Amygdala (tissue), 56 donors: ENCODE data around the gene UROC1.
A peak's percentile ranks its signal among the peaks of the same experiment; 100 is the strongest.

Experiments
- DNase-seq, 56 donors: peaks; one replicate each; lab custom pipeline; 2025; lab: John Stamatoyannopoulos, UW

UROC1 gene

GRCh38 chr3:126548556-126549466, 31.2 kb upstream of the UROC1 start:
- no peak for DNase-seq

- no peak for DNase-seq
These were observed 30.1 kb upstream of the UROC1 start for GRCh38 chr3:126547721-126548120.

DNA sequence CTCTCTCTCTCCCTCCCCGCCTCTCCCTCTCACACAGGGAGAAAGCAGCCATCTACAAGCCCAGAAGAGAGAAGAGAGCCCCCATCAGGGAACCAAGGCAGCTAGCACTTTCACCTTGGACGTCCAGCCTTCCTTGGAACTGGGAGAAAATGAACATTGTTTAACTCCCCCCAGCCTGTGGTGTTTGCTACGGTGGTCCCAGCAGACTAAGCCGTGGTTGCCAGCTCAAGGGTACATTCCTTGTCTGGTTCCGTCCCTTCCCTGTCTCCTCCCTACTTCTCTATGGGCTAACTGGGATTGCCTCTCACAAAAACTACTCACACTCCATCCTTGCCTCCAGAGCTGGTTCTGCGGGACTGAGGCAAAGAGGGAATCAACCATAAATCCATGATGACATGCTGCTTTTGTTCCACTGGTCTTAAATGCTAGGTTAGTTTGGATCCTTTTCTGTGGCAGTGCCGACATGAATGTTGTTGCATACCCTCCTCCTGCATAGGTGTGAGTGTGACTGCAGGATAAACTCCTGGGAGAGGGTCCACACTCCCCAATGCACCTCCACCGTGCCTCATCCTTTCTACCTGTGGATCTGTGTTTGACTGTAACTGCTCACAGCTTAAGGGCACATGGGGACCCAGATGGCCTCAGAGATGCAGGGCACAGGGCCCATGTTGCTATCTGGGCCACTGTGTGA, 29.1 kb upstream of the UROC1 start:
- no peak for DNase-seq

GRCh38 chr3:126546013-126546412, 28.4 kb upstream of the UROC1 start:
- DNase-seq: no peak

DNA sequence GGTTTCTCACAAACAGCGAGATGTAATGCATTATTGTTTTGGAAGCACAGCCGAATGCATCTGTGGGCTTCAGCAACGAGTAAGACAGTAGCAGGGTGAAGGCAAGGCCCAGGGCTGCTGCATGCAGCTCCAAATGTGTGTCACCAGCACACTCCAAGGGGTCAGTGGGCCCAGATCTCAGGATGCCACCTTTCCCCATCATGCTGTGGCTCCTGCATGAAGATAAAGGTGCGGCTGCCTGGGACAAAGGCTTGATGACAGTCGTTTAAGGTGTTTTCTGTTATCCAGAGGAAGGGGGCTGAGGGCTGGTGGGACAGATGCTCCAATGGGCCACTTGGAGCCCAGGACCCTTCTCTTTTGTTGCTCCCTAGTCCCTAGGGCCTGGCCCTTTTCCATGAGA, 28.0 kb upstream of the UROC1 start:
- DNase-seq: no peak

GRCh38 chr3:126544596-126545281, 27.2 kb upstream of the UROC1 start:
- DNase-seq: no peak

DNA sequence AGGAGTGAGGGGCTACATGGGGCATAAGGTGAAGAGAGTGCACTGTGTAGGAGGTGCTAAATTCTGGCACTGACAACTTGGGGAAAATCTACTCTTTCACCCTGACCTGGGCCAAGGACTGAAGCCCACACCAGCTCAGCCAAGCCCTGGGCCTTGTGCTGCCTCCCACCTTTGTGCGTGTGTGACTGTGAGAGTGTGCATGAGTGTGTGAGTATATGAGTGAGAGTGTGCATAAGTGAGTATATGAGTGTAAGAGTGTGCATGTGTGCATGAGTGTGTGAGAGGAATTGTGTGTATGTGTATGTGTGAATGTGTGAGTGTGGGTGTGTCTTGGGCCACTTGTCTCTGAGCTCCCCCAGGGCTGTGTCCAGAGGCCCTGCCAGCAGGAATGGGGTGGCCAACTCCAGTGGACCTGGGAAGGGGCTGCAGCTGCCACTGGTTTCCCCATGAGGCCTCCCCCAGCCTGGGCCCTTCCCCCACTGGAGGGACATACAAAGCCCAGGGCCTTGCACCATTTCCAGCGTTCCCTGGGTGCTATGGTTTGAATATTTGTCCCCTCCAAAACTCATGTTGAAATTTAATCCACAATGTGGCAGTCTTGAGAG, 26.0 kb upstream of the UROC1 start:
- DNase-seq: no peak

- no peak for DNase-seq
These were observed 25.0 kb upstream of the UROC1 start for GRCh38 chr3:126542340-126543241.

DNA sequence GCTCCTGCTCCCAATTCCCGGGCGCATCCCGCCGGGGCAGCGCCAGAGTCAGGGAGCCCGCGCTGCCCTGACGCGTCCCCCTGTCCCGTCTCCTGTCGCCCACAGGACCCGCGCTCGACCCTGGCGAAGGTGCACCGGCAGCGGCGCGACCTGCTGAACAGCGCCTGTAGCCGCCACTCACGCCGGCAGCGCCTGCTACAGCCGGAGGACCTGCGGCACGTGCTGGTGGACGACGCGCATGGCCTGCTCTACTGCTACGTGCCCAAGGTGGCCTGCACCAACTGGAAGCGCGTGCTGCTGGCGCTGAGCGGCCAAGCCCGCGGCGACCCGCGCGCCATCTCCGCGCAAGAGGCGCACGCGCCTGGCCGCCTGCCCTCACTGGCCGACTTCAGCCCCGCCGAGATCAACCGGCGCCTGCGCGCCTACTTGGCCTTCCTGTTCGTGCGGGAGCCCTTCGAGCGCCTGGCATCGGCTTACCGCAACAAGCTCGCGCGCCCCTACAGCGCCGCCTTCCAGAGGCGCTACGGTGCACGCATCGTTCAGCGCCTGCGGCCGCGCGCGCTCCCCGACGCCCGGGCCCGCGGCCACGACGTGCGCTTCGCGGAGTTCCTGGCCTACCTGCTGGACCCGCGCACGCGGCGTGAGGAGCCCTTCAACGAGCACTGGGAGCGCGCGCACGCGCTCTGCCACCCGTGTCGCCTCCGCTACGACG, 24.2 kb upstream of the UROC1 start:
- no peak for DNase-seq

DNA sequence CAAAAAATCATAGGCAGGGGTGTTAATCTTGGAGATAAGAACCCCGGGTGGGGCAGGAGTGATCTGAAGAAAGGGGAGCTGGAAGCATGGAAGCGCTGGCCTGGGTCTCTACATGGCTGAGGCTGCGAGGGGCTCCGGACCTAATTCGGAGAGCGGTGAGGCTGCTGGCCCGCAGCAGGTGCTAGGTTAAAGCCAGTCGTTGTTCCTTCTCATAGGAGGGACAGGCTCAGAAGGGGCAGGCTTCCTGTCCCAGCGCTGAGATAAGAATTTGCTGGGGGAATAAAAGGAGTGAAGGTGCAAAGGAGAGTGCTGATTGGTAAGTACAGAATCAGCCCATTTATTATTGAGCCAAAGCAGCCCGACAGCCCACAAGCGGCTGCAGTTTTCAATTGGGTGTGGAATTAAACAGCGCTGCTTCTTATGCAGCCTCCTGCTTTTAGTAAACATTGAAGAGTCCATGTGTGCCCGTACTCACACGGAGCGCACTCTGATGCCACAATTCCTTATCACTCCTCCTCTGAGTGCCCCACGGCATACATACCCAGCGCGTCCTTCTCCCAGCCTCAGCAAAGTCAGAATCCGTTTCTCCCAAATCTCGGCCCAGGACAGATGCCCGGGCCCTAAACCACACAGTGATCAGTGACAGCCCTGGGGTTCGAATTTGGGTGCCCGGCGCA, 23.5 kb upstream of the UROC1 start:
- DNase-seq: no peak

- peak in 2 of 56 donors; percentile 28 to 35 for DNase-seq
These were observed 22.8 kb upstream of the UROC1 start for GRCh38 chr3:126540342-126540849.

- DNase-seq: no peak
These were observed 22.1 kb upstream of the UROC1 start for GRCh38 chr3:126539558-126540250.

DNA sequence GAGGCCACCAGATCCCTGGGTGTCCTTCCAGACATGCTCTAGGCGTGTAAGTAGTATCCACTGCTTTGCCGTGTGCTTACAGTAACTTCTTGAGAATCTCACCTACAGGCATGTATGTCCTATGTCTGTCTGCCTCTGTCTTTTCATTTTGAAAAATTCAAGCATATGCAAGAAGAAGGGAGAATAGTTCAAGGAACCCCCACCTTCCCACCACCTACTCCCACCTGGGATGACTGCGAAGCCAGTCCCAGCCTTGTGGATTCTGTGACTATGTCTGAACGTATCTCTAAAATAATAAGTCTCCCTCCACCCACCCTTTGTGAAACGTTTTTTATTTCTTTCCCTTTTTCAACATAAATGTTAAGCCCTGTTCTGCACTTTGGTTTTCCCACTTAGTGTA, 21.4 kb upstream of the UROC1 start:
- DNase-seq: no peak

DNA sequence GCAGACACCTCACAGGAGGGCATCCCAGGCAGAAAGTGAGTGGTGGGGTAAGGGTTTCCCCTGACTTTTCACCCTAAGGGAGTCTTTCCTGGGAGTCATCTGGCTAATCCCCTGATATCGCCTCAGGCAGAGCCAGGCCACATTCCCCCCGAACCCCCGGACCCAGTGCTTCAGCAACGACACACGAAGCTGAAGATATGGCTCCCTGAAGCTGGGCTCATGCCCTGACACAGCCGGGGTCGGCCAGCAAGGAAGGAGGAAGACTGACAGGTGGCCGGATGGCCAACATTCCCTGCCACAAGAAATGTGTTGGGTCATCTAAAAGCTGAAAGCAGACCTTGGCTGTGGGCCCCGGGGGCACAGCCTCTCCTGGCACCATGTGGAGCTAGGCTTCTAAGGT, 20.7 kb upstream of the UROC1 start:
- no peak for DNase-seq

DNA sequence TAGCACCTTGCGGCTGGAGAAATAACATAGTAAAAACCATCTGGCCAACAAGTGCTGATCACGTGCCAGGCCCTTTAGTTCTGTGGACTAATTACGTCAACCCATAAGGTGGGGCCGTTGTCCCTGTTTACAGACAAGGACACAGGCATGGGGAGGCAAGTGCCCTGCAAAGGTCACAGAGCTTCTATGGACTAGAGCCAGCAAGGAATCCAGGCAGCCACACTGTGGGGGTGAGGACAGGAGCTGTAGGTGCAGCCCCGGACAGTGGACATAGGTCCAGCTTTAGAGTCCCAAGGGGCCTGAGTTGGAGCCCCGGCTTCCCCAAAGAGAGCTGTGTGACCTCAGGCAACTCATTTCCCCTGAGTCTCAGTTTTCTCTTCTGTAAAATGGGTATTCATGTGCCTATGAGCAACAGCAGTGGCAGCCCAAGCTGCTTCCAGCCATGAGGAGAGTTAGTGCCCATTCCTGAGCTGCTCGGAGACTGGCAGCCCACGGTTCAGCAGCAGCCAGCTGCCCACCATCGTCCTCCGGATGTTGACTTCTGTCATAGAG, 20.2 kb upstream of the UROC1 start:
- DNase-seq: no peak

GRCh38 chr3:126537116-126537729, 19.6 kb upstream of the UROC1 start:
- DNase-seq: no peak

- no peak for DNase-seq
These were observed 18.6 kb upstream of the UROC1 start for GRCh38 chr3:126536126-126536525.
